ENCODE results near the gene CDC5L.
"Not testable (repeated sequence)": the region's sequence is repeated elsewhere in the genome, so short reads cannot be mapped to it uniquely, and the experiment has no call there.

The CDC5L gene

GRCh38 chr6:44387346-44388134, at the start of gene CDC5L:
TSS of gene CDC5L (plus strand) at chr6:44387706. CDS start at chr6:44387824, 118 bp downstream.
- FAIRE-seq = no peak
- DNase-seq (ENCODE audit: low spot score) = peak; percentile 99

GRCh38 chr6:44338228-44339122, 49.0 kb upstream of the CDC5L start:
- DNase-seq (ENCODE audit: low spot score) = peak; percentile 71
- FAIRE-seq = no peak

GRCh38 chr6:44339301-44339700, 48.2 kb upstream of the CDC5L start:
- FAIRE-seq (no peak), DNase-seq (ENCODE audit: low spot score) (no peak)

- DNase-seq (ENCODE audit: low spot score) (peak; percentile 18), FAIRE-seq (no peak)
Observed at GRCh38 chr6:44339763-44340625, 47.5 kb upstream of the CDC5L start.

- DNase-seq (ENCODE audit: low spot score) = no peak
- no peak for FAIRE-seq
Observed at GRCh38 chr6:44341095-44341890, 46.2 kb upstream of the CDC5L start.

- FAIRE-seq (no peak), DNase-seq (ENCODE audit: low spot score) (no peak)
Observed at GRCh38 chr6:44342052-44342451, 45.5 kb upstream of the CDC5L start.

GRCh38 chr6:44342489-44342888, 45.0 kb upstream of the CDC5L start, which contains the start of gene SPATS1:
TSS of gene SPATS1 (plus strand) at chr6:44342650. CDS start at chr6:44343096, 446 bp downstream.
- no peak for DNase-seq (ENCODE audit: low spot score)
- FAIRE-seq = no peak

- FAIRE-seq; DNase-seq (ENCODE audit: low spot score): not testable (repeated sequence)
Observed at GRCh38 chr6:44346818-44347217, 40.7 kb upstream of the CDC5L start.

GRCh38 chr6:44349904-44350649, 37.4 kb upstream of the CDC5L start:
- no peak for FAIRE-seq

GRCh38 chr6:44350650-44350994, 36.9 kb upstream of the CDC5L start:
- not testable (repeated sequence) for FAIRE-seq

More at GRCh38 chr6:44349904-44350649, 37.4 kb upstream of the CDC5L start:
- DNase-seq (ENCODE audit: low spot score) = no peak

GRCh38 chr6:44352259-44352658, 35.2 kb upstream of the CDC5L start:
- no peak for FAIRE-seq
- DNase-seq (ENCODE audit: low spot score) = no peak

More at GRCh38 chr6:44350650-44350994, 36.9 kb upstream of the CDC5L start:
- DNase-seq (ENCODE audit: low spot score) = not testable (repeated sequence)

GRCh38 chr6:44353336-44353735, 34.2 kb upstream of the CDC5L start:
- no peak for FAIRE-seq
- no peak for DNase-seq (ENCODE audit: low spot score)

- no peak for FAIRE-seq
- DNase-seq (ENCODE audit: low spot score) = no peak
Observed at GRCh38 chr6:44355640-44356039, 31.9 kb upstream of the CDC5L start.

- DNase-seq (ENCODE audit: low spot score) = no peak
- no peak for FAIRE-seq
Observed at GRCh38 chr6:44356487-44356886, 31.0 kb upstream of the CDC5L start.

- no peak for FAIRE-seq
- DNase-seq (ENCODE audit: low spot score) = no peak
Observed at GRCh38 chr6:44359973-44360372, 27.5 kb upstream of the CDC5L start.

GRCh38 chr6:44361947-44362346, 25.6 kb upstream of the CDC5L start:
- FAIRE-seq (no peak), DNase-seq (ENCODE audit: low spot score) (no peak)

GRCh38 chr6:44363377-44363926, 24.1 kb upstream of the CDC5L start:
- DNase-seq (ENCODE audit: low spot score) (no peak), FAIRE-seq (peak; percentile 5)

- FAIRE-seq = no peak
- no peak for DNase-seq (ENCODE audit: low spot score)
Observed at GRCh38 chr6:44366781-44367180, 20.7 kb upstream of the CDC5L start.

- DNase-seq (ENCODE audit: low spot score) (no peak), FAIRE-seq (no peak)
Observed at GRCh38 chr6:44367681-44368080, 19.8 kb upstream of the CDC5L start.
